Right lobe of liver (tissue), 4 donors: ENCODE results near the gene ZBTB7C.

ENCODE experiments used
- POLR2A ChIP-seq: fragments of 450-650 bp; IDR thresholded peaks from one replicate; pipeline ENCODE4 v1.6.1; 2017; ENCODE audit warnings: antibody characterized with exemption, mild to moderate bottlenecking
- TF ChIP-seq, protein P1 (sequence below), 4 donors: fragments of 200-600 bp in 3 of 4; fragments of 450-650 bp in 1 of 4; IDR thresholded peaks; one replicate each; pipeline versions ENCODE4 v1.5.1 to v1.8.0; 2016 to 2022; ENCODE audit warnings: antibody characterized with exemption in 4 of 4, mild to moderate bottlenecking in 2 of 4
- donor health status: DM: no; HTN: no; CAD: no.
- donor health status: DM: no; HTN: no; CAD: no.
- donor health status: DM: no; HTN: yes; CAD: no.

DNA sequence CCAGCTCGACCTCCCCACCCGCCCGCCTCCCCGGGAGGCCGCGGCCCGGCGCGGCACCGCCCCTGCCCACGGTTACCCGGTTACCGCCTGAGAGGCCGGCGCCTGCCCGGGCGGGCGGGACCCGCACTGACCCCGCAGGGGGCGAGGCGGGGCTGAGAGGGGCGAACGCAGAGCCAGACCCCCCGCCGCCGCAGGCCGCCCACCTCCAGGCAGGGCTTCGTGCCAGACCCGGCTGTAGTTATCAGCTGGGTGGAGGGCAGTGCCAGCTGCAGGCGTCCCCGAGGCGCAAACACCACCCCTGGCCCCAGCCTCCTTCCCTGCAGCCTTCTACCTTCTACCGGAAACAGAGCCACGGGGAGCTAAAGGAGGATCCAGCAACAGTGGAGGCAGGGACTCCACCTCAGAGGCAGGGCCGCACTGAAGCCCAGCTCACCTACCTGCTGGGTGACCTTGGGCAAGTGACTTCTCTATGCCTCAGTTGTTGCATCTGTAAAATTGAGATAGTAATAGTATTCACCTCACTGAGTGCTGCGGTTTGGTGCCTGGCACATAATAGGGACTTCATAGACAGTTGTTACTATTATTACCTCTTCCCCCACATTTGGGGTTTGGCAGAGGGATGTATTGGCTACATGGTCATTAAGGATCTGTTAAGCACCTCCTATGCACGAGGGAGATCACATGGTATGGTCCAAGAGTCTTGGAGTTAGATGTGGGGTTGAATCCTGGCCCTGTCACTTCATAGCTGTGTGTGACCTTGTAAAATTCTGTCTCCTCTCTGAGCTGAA is 247.1 kb downstream of the ZBTB7C start:
- TF ChIP-seq, protein P1, sequence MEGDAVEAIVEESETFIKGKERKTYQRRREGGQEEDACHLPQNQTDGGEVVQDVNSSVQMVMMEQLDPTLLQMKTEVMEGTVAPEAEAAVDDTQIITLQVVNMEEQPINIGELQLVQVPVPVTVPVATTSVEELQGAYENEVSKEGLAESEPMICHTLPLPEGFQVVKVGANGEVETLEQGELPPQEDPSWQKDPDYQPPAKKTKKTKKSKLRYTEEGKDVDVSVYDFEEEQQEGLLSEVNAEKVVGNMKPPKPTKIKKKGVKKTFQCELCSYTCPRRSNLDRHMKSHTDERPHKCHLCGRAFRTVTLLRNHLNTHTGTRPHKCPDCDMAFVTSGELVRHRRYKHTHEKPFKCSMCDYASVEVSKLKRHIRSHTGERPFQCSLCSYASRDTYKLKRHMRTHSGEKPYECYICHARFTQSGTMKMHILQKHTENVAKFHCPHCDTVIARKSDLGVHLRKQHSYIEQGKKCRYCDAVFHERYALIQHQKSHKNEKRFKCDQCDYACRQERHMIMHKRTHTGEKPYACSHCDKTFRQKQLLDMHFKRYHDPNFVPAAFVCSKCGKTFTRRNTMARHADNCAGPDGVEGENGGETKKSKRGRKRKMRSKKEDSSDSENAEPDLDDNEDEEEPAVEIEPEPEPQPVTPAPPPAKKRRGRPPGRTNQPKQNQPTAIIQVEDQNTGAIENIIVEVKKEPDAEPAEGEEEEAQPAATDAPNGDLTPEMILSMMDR (IDR thresholded peaks at IDR 0.05) = no peak
- TF ChIP-seq POLR2A = no peak
